NB4 (cell line): ENCODE data around the gene POC1A.
A peak's percentile ranks its signal among the peaks of the same experiment; 100 is the strongest.

Experiments
- DNase-seq: peaks from one replicate; pipeline ENCODE4 v3.0.0; 2010; ENCODE audit warnings: low read depth
- H3K4me3 ChIP-seq: one replicate; pipeline ENCODE4 v1.5.1; 2011; ENCODE audit warnings: mild to moderate bottlenecking, low read depth, low read length, moderate library complexity
- CTCF ChIP-seq: IDR thresholded peaks from one replicate; pipeline ENCODE4 v1.5.1; 2012; ENCODE audit warnings: low read depth, low read length
- MYC ChIP-seq: IDR thresholded peaks from 2 replicates; pipeline ENCODE4 v1.6.1; 2011; ENCODE audit warnings: low read depth, low read length
- POLR2A ChIP-seq: IDR thresholded peaks from 2 replicates; pipeline ENCODE4 v1.6.1; 2011; ENCODE audit warnings: mild to moderate bottlenecking; ENCODE audit not compliant: insufficient read length; ENCODE audit errors: extremely low read depth
- TF ChIP-seq, protein P1 (sequence below): IDR thresholded peaks from 2 replicates; pipeline ENCODE4 v1.6.1; 2011; ENCODE audit warnings: low read depth, low read length

POC1A gene

GRCh38 chr3:52088445-52089367 lies 65.5 kb downstream of the POC1A start:
- peak; percentile 95 for DNase-seq
- no peak overlapping the region for H3K4me3 ChIP-seq
- peak; percentile 51; the same call in 1 of the 2 replicates for TF ChIP-seq MYC
- TF ChIP-seq, protein P1, sequence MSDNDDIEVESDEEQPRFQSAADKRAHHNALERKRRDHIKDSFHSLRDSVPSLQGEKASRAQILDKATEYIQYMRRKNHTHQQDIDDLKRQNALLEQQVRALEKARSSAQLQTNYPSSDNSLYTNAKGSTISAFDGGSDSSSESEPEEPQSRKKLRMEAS, result peak; percentile 11; the same call in 1 of the 2 replicates
- TF ChIP-seq CTCF, result no peak

- H3K4me3 ChIP-seq, result no peak overlapping the region
- DNase-seq, result peak; percentile 49
These were observed 66.5 kb downstream of the POC1A start for GRCh38 chr3:52087731-52088130.

GRCh38 chr3:52086976-52087663 lies 67.1 kb downstream of the POC1A start:
- TF ChIP-seq CTCF, result no peak
- TF ChIP-seq, protein P1, result peak; percentile 27; the same call in 1 of the 2 replicates
- H3K4me3 ChIP-seq, result no peak overlapping the region
- peak; percentile 85 for DNase-seq

More at GRCh38 chr3:52087731-52088130, 66.5 kb downstream of the POC1A start:
- TF ChIP-seq CTCF, result no peak
- TF ChIP-seq MYC, result no peak
- TF ChIP-seq POLR2A, result no peak

GRCh38 chr3:52086461-52086860 lies 67.8 kb downstream of the POC1A start:
- DNase-seq, result no peak
- TF ChIP-seq POLR2A (no peak), MYC (no peak), CTCF (no peak)
- TF ChIP-seq, protein P1, result no peak
- no peak overlapping the region for H3K4me3 ChIP-seq

DNA sequence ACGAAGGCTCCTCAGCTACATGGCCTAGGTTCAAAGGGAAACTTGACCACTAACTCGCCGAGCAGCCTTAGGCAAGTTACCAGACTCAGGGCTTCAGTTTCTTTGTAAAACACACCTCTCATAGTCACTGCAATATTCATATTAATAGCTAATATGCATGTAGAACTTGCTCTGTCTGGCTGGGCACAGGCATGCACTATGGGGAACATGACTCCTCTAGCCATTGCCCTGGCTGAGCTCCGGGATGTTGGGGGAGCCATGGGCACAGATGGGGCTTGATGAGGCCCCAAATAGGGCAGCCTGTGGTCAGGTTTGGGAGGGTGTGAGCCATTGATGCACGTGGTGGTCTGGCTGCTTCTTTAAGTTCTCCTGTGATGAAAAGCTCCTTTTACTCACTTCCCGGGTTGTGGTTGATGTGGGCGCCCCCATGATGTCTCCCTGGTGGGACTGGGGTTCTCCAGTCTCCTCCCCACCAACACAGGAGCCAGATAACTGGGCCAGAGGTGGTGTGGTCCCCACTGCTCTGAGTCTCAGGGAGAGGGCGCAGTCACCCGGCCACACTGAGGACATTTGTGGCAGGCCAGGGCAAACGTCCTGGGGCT lies 68.4 kb downstream of the POC1A start:
- no peak for TF ChIP-seq POLR2A
- TF ChIP-seq MYC, result no peak
- no peak for TF ChIP-seq CTCF
- TF ChIP-seq, protein P1, result no peak
- H3K4me3 ChIP-seq, result no peak overlapping the region
- peak; percentile 72 for DNase-seq
